ENCODE results near the gene CXorf58.

The CXorf58 gene

GRCh38 chrX:23885803-23886202 is 22.0 kb upstream of the CXorf58 start:
- H4K20me1 ChIP-seq (ENCODE audit: insufficient read depth, low read length, poor library complexity, severe bottlenecking) = no peaks in the 10 kb centered on the region
- no peaks in the 10 kb centered on the region for H3F3A ChIP-seq (ENCODE audit: low read depth)
- no peaks in the 10 kb centered on the region for H3K27me3 ChIP-seq (ENCODE audit: insufficient read depth, low read length, poor library complexity, severe bottlenecking)
- no peak for TF ChIP-seq EZH2phosphoT487 (IDR thresholded peaks at IDR 0.05; ENCODE audit: borderline replicate concordance)
- TF ChIP-seq CTCF (conservative IDR thresholded peaks at IDR 0.05; ENCODE audit: low read length) = no peak
- no peak overlapping the region for H3K4me2 ChIP-seq (ENCODE audit: low read depth, low read length, poor library complexity, severe bottlenecking)
- H3K9me2 ChIP-seq (replicated peaks; ENCODE audit: low read depth, low read length) = no peaks in the 10 kb centered on the region
- H3K9me3 ChIP-seq (ENCODE audit: insufficient read depth, low read depth, low read length) = no peaks in the 10 kb centered on the region
- H3K36me3 ChIP-seq (ENCODE audit: insufficient read depth, low read length) = no peaks in the 10 kb centered on the region
- no peaks in the 10 kb centered on the region for H3K4me1 ChIP-seq (ENCODE audit: insufficient read depth, low read length, poor library complexity, severe bottlenecking)
- no peaks in the 10 kb centered on the region for H3K79me2 ChIP-seq (ENCODE audit: insufficient read depth, low read length)
- H2AFZ ChIP-seq (ENCODE audit: low read length) = no peak overlapping the region
- no peak overlapping the region for H3K4me3 ChIP-seq (ENCODE audit: low read length, poor library complexity, severe bottlenecking)
- H3K9ac ChIP-seq (ENCODE audit: low read depth, low read length, poor library complexity, severe bottlenecking) = no peak overlapping the region

- H3K4me1 ChIP-seq (ENCODE audit: insufficient read depth, low read length, poor library complexity, severe bottlenecking) = no peaks in the 10 kb centered on the region
- H2AFZ ChIP-seq (ENCODE audit: low read length) = no peak overlapping the region
- H3F3A ChIP-seq (ENCODE audit: low read depth) = no peaks in the 10 kb centered on the region
- H4K20me1 ChIP-seq (ENCODE audit: insufficient read depth, low read length, poor library complexity, severe bottlenecking) = no peaks in the 10 kb centered on the region
- H3K9me3 ChIP-seq (ENCODE audit: insufficient read depth, low read depth, low read length) = no peaks in the 10 kb centered on the region
- no peak for TF ChIP-seq CTCF (conservative IDR thresholded peaks at IDR 0.05; ENCODE audit: low read length)
- no peak for TF ChIP-seq EZH2phosphoT487 (IDR thresholded peaks at IDR 0.05; ENCODE audit: borderline replicate concordance)
- H3K9ac ChIP-seq (ENCODE audit: low read depth, low read length, poor library complexity, severe bottlenecking) = no peak overlapping the region
- H3K79me2 ChIP-seq (ENCODE audit: insufficient read depth, low read length) = no peaks in the 10 kb centered on the region
- H3K27me3 ChIP-seq (ENCODE audit: insufficient read depth, low read length, poor library complexity, severe bottlenecking) = no peaks in the 10 kb centered on the region
- no peaks in the 10 kb centered on the region for H3K9me2 ChIP-seq (replicated peaks; ENCODE audit: low read depth, low read length)
- no peak overlapping the region for H3K4me3 ChIP-seq (ENCODE audit: low read length, poor library complexity, severe bottlenecking)
- H3K4me2 ChIP-seq (ENCODE audit: low read depth, low read length, poor library complexity, severe bottlenecking) = no peak overlapping the region
- H3K36me3 ChIP-seq (ENCODE audit: insufficient read depth, low read length) = no peaks in the 10 kb centered on the region
Observed at GRCh38 chrX:23887451-23887850, 20.4 kb upstream of the CXorf58 start.

GRCh38 chrX:23887918-23888317 is 19.9 kb upstream of the CXorf58 start:
- Histone ChIP-seq H3K9me2 (replicated peaks; ENCODE audit: low read depth, low read length) (no peaks in the 10 kb centered on the region), H3K9me3 (ENCODE audit: insufficient read depth, low read depth, low read length) (no peaks in the 10 kb centered on the region), H3K9ac (ENCODE audit: low read depth, low read length, poor library complexity, severe bottlenecking) (no peak overlapping the region), H3K4me2 (ENCODE audit: low read depth, low read length, poor library complexity, severe bottlenecking) (no peak overlapping the region), H4K20me1 (ENCODE audit: insufficient read depth, low read length, poor library complexity, severe bottlenecking) (no peaks in the 10 kb centered on the region), H3F3A (ENCODE audit: low read depth) (no peaks in the 10 kb centered on the region), H3K4me1 (ENCODE audit: insufficient read depth, low read length, poor library complexity, severe bottlenecking) (no peaks in the 10 kb centered on the region), H3K36me3 (ENCODE audit: insufficient read depth, low read length) (no peaks in the 10 kb centered on the region), H3K4me3 (ENCODE audit: low read length, poor library complexity, severe bottlenecking) (no peak overlapping the region), H3K27me3 (ENCODE audit: insufficient read depth, low read length, poor library complexity, severe bottlenecking) (no peaks in the 10 kb centered on the region), H2AFZ (ENCODE audit: low read length) (no peak overlapping the region), H3K79me2 (ENCODE audit: insufficient read depth, low read length) (no peaks in the 10 kb centered on the region)
- TF ChIP-seq EZH2phosphoT487 (IDR thresholded peaks at IDR 0.05; ENCODE audit: borderline replicate concordance) (no peak), CTCF (conservative IDR thresholded peaks at IDR 0.05; ENCODE audit: low read length) (no peak)
